Fibroblast of the aortic adventitia (primary cell): Measurements from ENCODE around the gene VEZF1. TPM values are rescaled to one million over a fixed set of nuclear protein-coding genes. Genes with fewer than 3 reads are reported as not detected.
"Not testable (repeated sequence)": the region's sequence is repeated elsewhere in the genome, so short reads cannot be mapped to it uniquely, and the experiment has no call there.

Source experiments
- DNase-seq: peaks from one replicate; pipeline ENCODE4 v3.0.0-alpha.2; 2010; ENCODE audit warnings: low read depth
- H3K4me3 ChIP-seq: 2 replicates; pipeline ENCODE4 v1.5.1; 2011; ENCODE audit warnings: low read depth, mild to moderate bottlenecking, control low read depth, low read length, moderate library complexity
- CTCF ChIP-seq: IDR thresholded peaks from 2 replicates; pipeline ENCODE4 v1.5.1; 2011; ENCODE audit warnings: mild to moderate bottlenecking, low read length, control low read depth, inconsistent platforms; ENCODE audit not compliant: insufficient read depth
- total RNA-seq: library from RNA; depleted of rRNA; stranded (reverse); fragments of >200 nt; gene quantifications from 2 replicates; pipeline ENCODE4 v1.2.3, GENCODE V29; 2012; ENCODE audit warnings: low replicate concordance

VEZF1 gene
- total RNA-seq, 1 donor, result 76.2 TPM

GRCh38 chr17:57965521-57966160 lies 22.4 kb downstream of the VEZF1 start:
- no peak for TF ChIP-seq CTCF
- no peak for DNase-seq
- H3K4me3 ChIP-seq, result no peak overlapping the region

- DNase-seq, result no peak
- no peak for TF ChIP-seq CTCF
- H3K4me3 ChIP-seq, result no peak overlapping the region
These were observed 24.9 kb downstream of the VEZF1 start for GRCh38 chr17:57963149-57963511.

GRCh38 chr17:57962279-57963148 lies 25.5 kb downstream of the VEZF1 start:
- H3K4me3 ChIP-seq, result no peak overlapping the region
- no peak for TF ChIP-seq CTCF
- DNase-seq, result no peak

GRCh38 chr17:57959929-57960328 lies 28.1 kb downstream of the VEZF1 start:
- TF ChIP-seq CTCF, result no peak
- no peak overlapping the region for H3K4me3 ChIP-seq
- DNase-seq, result no peak

GRCh38 chr17:57958391-57958790 lies 29.7 kb downstream of the VEZF1 start:
- H3K4me3 ChIP-seq, DNase-seq: not testable (repeated sequence)

- no peak for DNase-seq
- no peak for TF ChIP-seq CTCF
- H3K4me3 ChIP-seq, result no peak overlapping the region
These were observed 30.2 kb downstream of the VEZF1 start for GRCh38 chr17:57957886-57958285.

- no peak for DNase-seq
- H3K4me3 ChIP-seq, result no peak overlapping the region
- no peak for TF ChIP-seq CTCF
These were observed 30.8 kb downstream of the VEZF1 start for GRCh38 chr17:57957120-57957850.
